ENCODE results near the gene PSMC3. TPM values are rescaled to one million over a fixed set of nuclear protein-coding genes. Genes with fewer than 3 reads are reported as not detected.

PSMC3 gene
- total and polyA plus RNA-seq, 4 donors: 61.6 to 192 (median 141) TPM

- no peak overlapping the region for H3K27ac ChIP-seq (ENCODE audit: low read depth in 1 of 2, low read length in 1 of 2)
- TF ChIP-seq CTCF (IDR thresholded peaks at IDR 0.05; ENCODE audit: control extremely low read depth, extremely low read depth): no peak
- peaks cover 0 to 3% (median 0%) of the 10 kb centered on the region in 5 donors for H3K4me1 ChIP-seq (ENCODE audit: control insufficient read depth in 5 of 5, insufficient read depth in 5 of 5, low read length in 5 of 5)
- H3K27me3 ChIP-seq (ENCODE audit: control insufficient read depth in 3 of 3, insufficient read depth in 3 of 3, low read length in 2 of 3): no peaks in the 10 kb centered on the region
- no peak overlapping the region for H3K4me3 ChIP-seq
- DNase-seq: no peak
- ATAC-seq (ENCODE audit: insufficient read depth, low FRiP score): no peak
- peaks cover 0 to 3% (median 0%) of the 10 kb centered on the region in 4 donors for H3K9me3 ChIP-seq (ENCODE audit: control insufficient read depth in 4 of 4, insufficient read depth in 3 of 4, low read length in 3 of 4)
- H3K36me3 ChIP-seq (ENCODE audit: control insufficient read depth in 4 of 4, insufficient read depth in 4 of 4, low read length in 4 of 4): no peaks in the 10 kb centered on the region
- H3K9ac ChIP-seq (ENCODE audit: insufficient read depth in 1 of 2, low read length in 2 of 2): no peak overlapping the region
- 86 to 90% methylated on average over 4 of the region's 4 CpGs for WGBS, 2 donors
Observed at GRCh38 chr11:47451436-47451835, 25.2 kb upstream of the PSMC3 start.

- peaks cover 0 to 3% (median 0%) of the 10 kb centered on the region in 5 donors for H3K4me1 ChIP-seq (ENCODE audit: control insufficient read depth in 5 of 5, insufficient read depth in 5 of 5, low read length in 5 of 5)
- H3K9ac ChIP-seq (ENCODE audit: insufficient read depth in 1 of 2, low read length in 2 of 2): no peak overlapping the region
- TF ChIP-seq CTCF (IDR thresholded peaks at IDR 0.05; ENCODE audit: control extremely low read depth, extremely low read depth): no peak
- H3K9me3 ChIP-seq (ENCODE audit: control insufficient read depth in 4 of 4, insufficient read depth in 3 of 4, low read length in 3 of 4): peaks cover 0 to 3% (median 0%) of the 10 kb centered on the region in 4 donors
- WGBS, 2 donors: 71 to 78% methylated on average over 8 of the region's 8 CpGs
- no peak overlapping the region for H3K4me3 ChIP-seq
- H3K27ac ChIP-seq (ENCODE audit: low read depth in 1 of 2, low read length in 1 of 2): no peak overlapping the region
- DNase-seq: no peak
- no peaks in the 10 kb centered on the region for H3K27me3 ChIP-seq (ENCODE audit: control insufficient read depth in 3 of 3, insufficient read depth in 3 of 3, low read length in 2 of 3)
- H3K36me3 ChIP-seq (ENCODE audit: control insufficient read depth in 4 of 4, insufficient read depth in 4 of 4, low read length in 4 of 4): no peaks in the 10 kb centered on the region
- ATAC-seq (ENCODE audit: insufficient read depth, low FRiP score): no peak
Observed at GRCh38 chr11:47449541-47449940, 23.3 kb upstream of the PSMC3 start.

- DNase-seq (no peak), ATAC-seq (ENCODE audit: insufficient read depth, low FRiP score) (no peak)
- Histone ChIP-seq H3K27me3 (ENCODE audit: control insufficient read depth in 3 of 3, insufficient read depth in 3 of 3, low read length in 2 of 3) (no peaks in the 10 kb centered on the region), H3K4me3 (no peak within 1 kb of the TSS), H3K27ac (ENCODE audit: low read depth in 1 of 2, low read length in 1 of 2) (no peak within 1 kb of the TSS), H3K36me3 (ENCODE audit: control insufficient read depth in 4 of 4, insufficient read depth in 4 of 4, low read length in 4 of 4) (no peaks in the 10 kb centered on the region), H3K4me1 (ENCODE audit: control insufficient read depth in 5 of 5, insufficient read depth in 5 of 5, low read length in 5 of 5) (peaks cover 0 to 3% (median 0%) of the 10 kb centered on the region in 5 donors), H3K9ac (ENCODE audit: insufficient read depth in 1 of 2, low read length in 2 of 2) (no peak within 1 kb of the TSS), H3K9me3 (ENCODE audit: control insufficient read depth in 4 of 4, insufficient read depth in 3 of 4, low read length in 3 of 4) (peaks cover 0 to 3% (median 0%) of the 10 kb centered on the region in 4 donors)
- WGBS, 2 donors: 80 to 90% methylated on average over 32 of the region's 32 CpGs
- TF ChIP-seq CTCF (IDR thresholded peaks at IDR 0.05; ENCODE audit: control extremely low read depth, extremely low read depth): no peak
Observed at GRCh38 chr11:47448566-47449427, 22.6 kb upstream of the PSMC3 start, which contains the start of gene RAPSN. Gene RAPSN (minus strand): TSS chr11:47449136. CDS start chr11:47448964, 172 bp downstream.
